WTC11 (cell line): Measurements from ENCODE around the gene APOBEC3C. TPM values are rescaled to one million over a fixed set of nuclear protein-coding genes. Genes with fewer than 3 reads are reported as not detected.

ENCODE experiments used
- ATAC-seq: fragments of 200-7000 bp; cut with Tn5 transposase; 2 replicates; pipeline ENCODE4 v1.10.0; 2021; ENCODE audit warnings: mild to moderate bottlenecking, moderate library complexity
- Bru-seq: library from RNA; stranded (reverse); fragments of 400-500 nt; gene quantifications from one replicate; lab custom pipeline; 2021; lab: Mats Ljungman, UMichigan
- CTCF ChIA-PET: fragments of 300-600 bp; sonication (Branson Sonifier 250); formaldehyde crosslinking; loops from one replicate; lab custom pipeline; 2021; ENCODE audit warnings: antibody characterized with exemption; lab: Charles Lee
- POLR2A ChIA-PET: fragments of 350-600 bp; sonication (Branson Sonifier 250); formaldehyde crosslinking; loops from one replicate; lab custom pipeline; 2021; ENCODE audit warnings: antibody characterized with exemption; lab: Charles Lee
- DNase-seq: peaks from one replicate; pipeline ENCODE4 v3.0.0; 2021; ENCODE audit warnings: low spot score
- H3K27ac Mint-ChIP-seq: 2 replicates; pipeline ENCODE4 v1.8.0; 2021; ENCODE audit warnings: mixed read lengths
- H3K27me3 Mint-ChIP-seq: 2 replicates; pipeline ENCODE4 v1.8.0; 2021; ENCODE audit warnings: low read depth, mild to moderate bottlenecking, moderate library complexity, mixed read lengths
- H3K36me3 Mint-ChIP-seq: 2 replicates; pipeline ENCODE4 v1.8.0; 2021; ENCODE audit warnings: mixed read lengths
- H3K4me1 Mint-ChIP-seq: 2 replicates; pipeline ENCODE4 v1.8.0; 2022; ENCODE audit warnings: mixed read lengths
- H3K4me3 Mint-ChIP-seq: 2 replicates; pipeline ENCODE4 v1.8.0; 2021; ENCODE audit warnings: mild to moderate bottlenecking, moderate library complexity, mixed read lengths
- H3K9me3 Mint-ChIP-seq: 2 replicates; pipeline ENCODE4 v1.8.0; 2021; ENCODE audit warnings: mixed read lengths
- ATF1 ChIP-seq: sonication (generic); formaldehyde crosslinking; IDR thresholded peaks from 2 replicates; pipeline ENCODE4 v1.8.1; 2023; ENCODE audit warnings: mild to moderate bottlenecking, moderate library complexity, missing genetic modification reagents
- FOXP1 ChIP-seq: sonication (generic); formaldehyde crosslinking; IDR thresholded peaks from 2 replicates; pipeline ENCODE4 v1.8.0; 2022; ENCODE audit warnings: missing genetic modification reagents, mild to moderate bottlenecking, moderate library complexity, borderline replicate concordance
- GRHL2 ChIP-seq: fragments of 250-450 bp; sonication (Bioruptor Pico); IDR thresholded peaks from 2 replicates; pipeline ENCODE4 v1.8.0; 2022; ENCODE audit warnings: mild to moderate bottlenecking, moderate library complexity; ENCODE audit not compliant: insufficient replicate concordance, severe bottlenecking
- IRF2 ChIP-seq: sonication (generic); formaldehyde crosslinking; IDR thresholded peaks from 2 replicates; pipeline ENCODE4 v1.8.0; 2022; ENCODE audit warnings: low read depth, missing genetic modification reagents, borderline replicate concordance
- MXD4 ChIP-seq: fragments of 250-450 bp; sonication (Bioruptor Pico); IDR thresholded peaks from 2 replicates; pipeline ENCODE4 v1.8.0; 2021; ENCODE audit warnings: mild to moderate bottlenecking, moderate library complexity, borderline replicate concordance
- NR1H2 ChIP-seq: sonication (generic); formaldehyde crosslinking; IDR thresholded peaks from 2 replicates; pipeline ENCODE4 v1.9.0; 2021; ENCODE audit warnings: mild to moderate bottlenecking, moderate library complexity, missing genetic modification reagents
- NR3C1 ChIP-seq: sonication (generic); formaldehyde crosslinking; conservative IDR thresholded peaks from 2 replicates; pipeline ENCODE4 v1.8.1; 2023; ENCODE audit warnings: low read depth, mild to moderate bottlenecking, missing genetic modification reagents
- OVOL2 ChIP-seq: fragments of 250-450 bp; sonication (Bioruptor Pico); IDR thresholded peaks from 2 replicates; pipeline ENCODE4 v1.9.0; 2021; ENCODE audit warnings: mild to moderate bottlenecking, borderline replicate concordance
- SP1 ChIP-seq: sonication (generic); formaldehyde crosslinking; conservative IDR thresholded peaks from 2 replicates; pipeline ENCODE4 v1.8.1; 2022; ENCODE audit warnings: missing genetic modification reagents
- TEAD1 ChIP-seq: sonication (generic); formaldehyde crosslinking; IDR thresholded peaks from 2 replicates; pipeline ENCODE4 v1.8.0; 2022; ENCODE audit warnings: mild to moderate bottlenecking, missing genetic modification reagents
- TP53 ChIP-seq: sonication (generic); formaldehyde crosslinking; IDR thresholded peaks from 2 replicates; pipeline ENCODE4 v1.8.1; 2023; ENCODE audit warnings: mild to moderate bottlenecking, missing genetic modification reagents
- ZNF121 ChIP-seq: sonication (generic); formaldehyde crosslinking; IDR thresholded peaks from 2 replicates; pipeline ENCODE4 v1.8.0; 2023; ENCODE audit warnings: missing genetic modification reagents
- ZNF423 ChIP-seq: fragments of 250-450 bp; sonication (Bioruptor Pico); IDR thresholded peaks from 2 replicates; pipeline ENCODE4 v2.1.2; 2022; ENCODE audit warnings: mild to moderate bottlenecking, moderate library complexity
- ZNF671 ChIP-seq: fragments of 250-450 bp; sonication (Bioruptor Pico); IDR thresholded peaks from 2 replicates; pipeline ENCODE4 v1.8.0; 2021; ENCODE audit warnings: mild to moderate bottlenecking
- long read RNA-seq, 3 experiments: library from RNA in 1 of 3; library from capped mRNA in 1 of 3; library from polyadenylated mRNA in 1 of 3; unstranded in 2 of 3; stranded (forward) in 1 of 3; transcript quantifications; one replicate each; pipeline ENCODE4 v2.0.0, GENCODE V29; 2021
- total RNA-seq: library from RNA; stranded (reverse); gene quantifications from 3 replicates; pipeline ENCODE4 v1.2.3, GENCODE V29; 2021
- TF ChIP-seq, protein P1 (sequence below): fragments of 250-450 bp; sonication (Bioruptor Pico); IDR thresholded peaks from 2 replicates; pipeline ENCODE4 v1.9.0; 2021; ENCODE audit warnings: mild to moderate bottlenecking
- TF ChIP-seq, protein P2 (sequence below): sonication (generic); formaldehyde crosslinking; IDR thresholded peaks from 2 replicates; pipeline ENCODE4 v1.8.0; 2022; ENCODE audit warnings: missing genetic modification reagents
- TF ChIP-seq, protein P3 (sequence below): fragments of 250-450 bp; sonication (Bioruptor Pico); IDR thresholded peaks from 2 replicates; pipeline ENCODE4 v1.8.0; 2021; ENCODE audit warnings: mild to moderate bottlenecking
- TF ChIP-seq, protein P4 (sequence below): sonication (generic); formaldehyde crosslinking; IDR thresholded peaks from 2 replicates; pipeline ENCODE4 v1.8.1; 2023; ENCODE audit warnings: mild to moderate bottlenecking, missing genetic modification reagents, borderline replicate concordance
- TF ChIP-seq, protein P5 (sequence below): sonication (generic); formaldehyde crosslinking; IDR thresholded peaks from 2 replicates; pipeline ENCODE4 v1.8.1; 2022; ENCODE audit warnings: low read depth, mild to moderate bottlenecking, moderate library complexity, missing genetic modification reagents, borderline replicate concordance

APOBEC3C gene
- total RNA-seq (33.4 to 40.4 TPM (median 39.4 TPM) in 3 replicates), Bru-seq, nascent RNA (percentile 94 among the genes with signal in this experiment)
- long read RNA-seq, experiment 1, transcript APOBEC3C-201 (4 exons, 2,818 nt) = major isoform, 84 of 125 reads
- long read RNA-seq, experiment 1, partial matches to known transcripts = 38 of 125 reads
- long read RNA-seq, experiment 1, other reads (novel, unspliced or antisense) = 1 of 125 reads
- long read RNA-seq, experiment 2, transcript APOBEC3C-201 (4 exons, 2,818 nt) = major isoform, 11 of 33 reads
- long read RNA-seq, experiment 2, partial matches to known transcripts = 22 of 33 reads
- long read RNA-seq, experiment 2, other reads (novel, unspliced or antisense) = 0 of 33 reads
- long read RNA-seq, experiment 3, transcript APOBEC3C-201 (4 exons, 2,818 nt) = major isoform, 64 of 129 reads
- long read RNA-seq, experiment 3, partial matches to known transcripts = 61 of 129 reads
- long read RNA-seq, experiment 3, other reads (novel, unspliced or antisense) = 0 of 129 reads

DNA sequence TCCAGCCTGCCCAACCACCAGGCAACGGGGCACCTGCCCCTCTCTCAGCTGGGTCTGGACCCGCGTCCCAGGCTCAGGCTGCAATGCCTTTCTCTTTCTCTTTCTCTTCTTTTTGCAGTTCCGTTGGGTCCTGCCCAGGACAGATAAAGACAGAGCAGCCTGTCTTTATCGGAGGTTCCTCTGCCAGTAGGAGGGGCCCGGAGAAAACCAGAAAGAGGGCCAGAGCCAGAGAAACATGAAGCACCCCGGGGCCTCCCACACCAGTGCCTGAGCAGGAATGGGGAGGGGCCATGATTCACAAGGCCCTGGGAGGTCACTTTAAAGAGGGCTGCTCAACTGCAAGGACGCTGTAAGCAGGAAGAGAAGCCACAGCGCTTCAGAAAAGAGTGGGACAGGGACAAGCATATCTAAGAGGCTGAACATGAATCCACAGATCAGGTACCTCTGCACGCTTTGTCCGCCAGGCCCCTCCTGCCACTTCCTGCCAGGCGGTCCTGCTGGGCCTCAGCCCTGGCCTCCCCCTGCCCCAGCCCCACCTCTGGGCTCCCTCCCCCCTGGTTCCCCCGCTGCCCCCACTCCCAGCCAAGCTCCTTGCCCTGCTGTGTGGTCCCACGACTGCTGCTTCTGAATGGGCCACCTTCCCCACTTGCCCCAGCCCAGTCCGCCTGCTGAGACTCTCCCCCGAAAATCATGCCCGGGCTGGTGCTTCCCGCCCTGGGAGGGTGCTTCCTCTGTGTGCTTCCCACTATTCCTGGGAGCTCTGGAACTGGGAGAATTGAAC is at the start of gene APOBEC3C:
Gene APOBEC3C (plus strand): TSS at position 316 of the 781 bp plus-strand sequence. CDS start 106 bp downstream, at position 422.
- Mint-ChIP-seq H3K36me3 (0 out of 2 replicates have a peak, but pooled peaks cover 3% of the 10 kb centered on the region), H3K4me1 (peaks cover 60% of the 10 kb centered on the region), H3K27me3 (no peaks in the 10 kb centered on the region), H3K9me3 (no peaks in the 10 kb centered on the region), H3K27ac (peak within 1 kb of the TSS; percentile 96), H3K4me3 (peak within 1 kb of the TSS; percentile 62)
- TF ChIP-seq, protein P1, sequence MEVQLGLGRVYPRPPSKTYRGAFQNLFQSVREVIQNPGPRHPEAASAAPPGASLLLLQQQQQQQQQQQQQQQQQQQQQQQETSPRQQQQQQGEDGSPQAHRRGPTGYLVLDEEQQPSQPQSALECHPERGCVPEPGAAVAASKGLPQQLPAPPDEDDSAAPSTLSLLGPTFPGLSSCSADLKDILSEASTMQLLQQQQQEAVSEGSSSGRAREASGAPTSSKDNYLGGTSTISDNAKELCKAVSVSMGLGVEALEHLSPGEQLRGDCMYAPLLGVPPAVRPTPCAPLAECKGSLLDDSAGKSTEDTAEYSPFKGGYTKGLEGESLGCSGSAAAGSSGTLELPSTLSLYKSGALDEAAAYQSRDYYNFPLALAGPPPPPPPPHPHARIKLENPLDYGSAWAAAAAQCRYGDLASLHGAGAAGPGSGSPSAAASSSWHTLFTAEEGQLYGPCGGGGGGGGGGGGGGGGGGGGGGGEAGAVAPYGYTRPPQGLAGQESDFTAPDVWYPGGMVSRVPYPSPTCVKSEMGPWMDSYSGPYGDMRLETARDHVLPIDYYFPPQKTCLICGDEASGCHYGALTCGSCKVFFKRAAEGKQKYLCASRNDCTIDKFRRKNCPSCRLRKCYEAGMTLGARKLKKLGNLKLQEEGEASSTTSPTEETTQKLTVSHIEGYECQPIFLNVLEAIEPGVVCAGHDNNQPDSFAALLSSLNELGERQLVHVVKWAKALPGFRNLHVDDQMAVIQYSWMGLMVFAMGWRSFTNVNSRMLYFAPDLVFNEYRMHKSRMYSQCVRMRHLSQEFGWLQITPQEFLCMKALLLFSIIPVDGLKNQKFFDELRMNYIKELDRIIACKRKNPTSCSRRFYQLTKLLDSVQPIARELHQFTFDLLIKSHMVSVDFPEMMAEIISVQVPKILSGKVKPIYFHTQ (CRISPR knock-in tag) = no peak
- TF ChIP-seq SP1 (CRISPR knock-in tag) = 0 out of 2 replicates have a peak, but pooled peaks have one; percentile 37
- POLR2A ChIA-PET = interaction anchor here (1.2 kb wide), 1 partner anchor 14 kb away, joined by 3 read pairs; no protein-coding TSS in a partner anchor
- ATAC-seq (peak; percentile 56), DNase-seq (peak; percentile 50)
- CTCF ChIA-PET = interaction anchor here (0.7 to 1.3 kb wide), 4 partner anchors 116 to 297 kb away, joined by 3 to 5 read pairs (median 4); no protein-coding TSS in a partner anchor

DNA sequence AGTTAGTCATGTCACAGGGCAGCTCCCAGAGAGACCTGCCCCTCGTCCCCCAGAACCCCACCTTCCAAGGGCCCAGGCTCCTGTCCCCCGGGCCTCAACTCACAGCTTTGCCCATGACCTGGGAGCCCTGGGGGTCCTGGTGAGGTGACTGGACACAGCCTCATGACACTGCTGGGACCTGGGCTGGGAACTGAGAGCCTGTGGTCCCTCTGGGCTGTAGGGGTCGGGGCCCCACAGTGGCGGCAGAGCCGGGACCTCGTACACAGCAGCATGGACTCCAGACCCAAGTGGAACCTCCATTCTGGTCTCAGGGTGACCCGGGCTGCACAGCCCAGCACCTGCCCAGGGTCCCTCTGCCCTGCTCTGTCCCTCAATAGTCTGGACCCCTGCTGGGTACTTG is 49.8 kb upstream of the APOBEC3C start:
- ChIA-PET CTCF (no interaction called here), POLR2A (no interaction called here)
- Mint-ChIP-seq H3K27me3 (no peaks in the 10 kb centered on the region; the same call in 1 of the 2 replicates), H3K4me1 (peaks cover 5% of the 10 kb centered on the region), H3K36me3 (no peaks in the 10 kb centered on the region), H3K27ac (no peak overlapping the region), H3K9me3 (no peaks in the 10 kb centered on the region), H3K4me3 (no peak overlapping the region)
- ATAC-seq (no peak), DNase-seq (no peak)
- TF ChIP-seq ZNF671 (CRISPR knock-in tag) (no peak), GRHL2 (CRISPR knock-in tag) (no peak), MXD4 (no peak), OVOL2 (CRISPR knock-in tag) (no peak), IRF2 (no peak), TP53 (CRISPR knock-in tag) (no peak), NR1H2 (CRISPR knock-in tag) (no peak), NR3C1 (CRISPR knock-in tag) (no peak), TEAD1 (CRISPR knock-in tag) (no peak), FOXP1 (CRISPR knock-in tag) (no peak), ZNF121 (CRISPR knock-in tag) (no peak), ATF1 (CRISPR knock-in tag) (no peak), ZNF423 (CRISPR knock-in tag) (no peak)
- TF ChIP-seq, protein P2, sequence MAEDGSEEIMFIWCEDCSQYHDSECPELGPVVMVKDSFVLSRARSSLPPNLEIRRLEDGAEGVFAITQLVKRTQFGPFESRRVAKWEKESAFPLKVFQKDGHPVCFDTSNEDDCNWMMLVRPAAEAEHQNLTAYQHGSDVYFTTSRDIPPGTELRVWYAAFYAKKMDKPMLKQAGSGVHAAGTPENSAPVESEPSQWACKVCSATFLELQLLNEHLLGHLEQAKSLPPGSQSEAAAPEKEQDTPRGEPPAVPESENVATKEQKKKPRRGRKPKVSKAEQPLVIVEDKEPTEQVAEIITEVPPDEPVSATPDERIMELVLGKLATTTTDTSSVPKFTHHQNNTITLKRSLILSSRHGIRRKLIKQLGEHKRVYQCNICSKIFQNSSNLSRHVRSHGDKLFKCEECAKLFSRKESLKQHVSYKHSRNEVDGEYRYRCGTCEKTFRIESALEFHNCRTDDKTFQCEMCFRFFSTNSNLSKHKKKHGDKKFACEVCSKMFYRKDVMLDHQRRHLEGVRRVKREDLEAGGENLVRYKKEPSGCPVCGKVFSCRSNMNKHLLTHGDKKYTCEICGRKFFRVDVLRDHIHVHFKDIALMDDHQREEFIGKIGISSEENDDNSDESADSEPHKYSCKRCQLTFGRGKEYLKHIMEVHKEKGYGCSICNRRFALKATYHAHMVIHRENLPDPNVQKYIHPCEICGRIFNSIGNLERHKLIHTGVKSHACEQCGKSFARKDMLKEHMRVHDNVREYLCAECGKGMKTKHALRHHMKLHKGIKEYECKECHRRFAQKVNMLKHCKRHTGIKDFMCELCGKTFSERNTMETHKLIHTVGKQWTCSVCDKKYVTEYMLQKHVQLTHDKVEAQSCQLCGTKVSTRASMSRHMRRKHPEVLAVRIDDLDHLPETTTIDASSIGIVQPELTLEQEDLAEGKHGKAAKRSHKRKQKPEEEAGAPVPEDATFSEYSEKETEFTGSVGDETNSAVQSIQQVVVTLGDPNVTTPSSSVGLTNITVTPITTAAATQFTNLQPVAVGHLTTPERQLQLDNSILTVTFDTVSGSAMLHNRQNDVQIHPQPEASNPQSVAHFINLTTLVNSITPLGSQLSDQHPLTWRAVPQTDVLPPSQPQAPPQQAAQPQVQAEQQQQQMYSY (CRISPR knock-in tag) = no peak
- TF ChIP-seq, protein P3, sequence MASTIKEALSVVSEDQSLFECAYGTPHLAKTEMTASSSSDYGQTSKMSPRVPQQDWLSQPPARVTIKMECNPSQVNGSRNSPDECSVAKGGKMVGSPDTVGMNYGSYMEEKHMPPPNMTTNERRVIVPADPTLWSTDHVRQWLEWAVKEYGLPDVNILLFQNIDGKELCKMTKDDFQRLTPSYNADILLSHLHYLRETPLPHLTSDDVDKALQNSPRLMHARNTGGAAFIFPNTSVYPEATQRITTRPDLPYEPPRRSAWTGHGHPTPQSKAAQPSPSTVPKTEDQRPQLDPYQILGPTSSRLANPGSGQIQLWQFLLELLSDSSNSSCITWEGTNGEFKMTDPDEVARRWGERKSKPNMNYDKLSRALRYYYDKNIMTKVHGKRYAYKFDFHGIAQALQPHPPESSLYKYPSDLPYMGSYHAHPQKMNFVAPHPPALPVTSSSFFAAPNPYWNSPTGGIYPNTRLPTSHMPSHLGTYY (CRISPR knock-in tag) = no peak
- TF ChIP-seq, protein P4, sequence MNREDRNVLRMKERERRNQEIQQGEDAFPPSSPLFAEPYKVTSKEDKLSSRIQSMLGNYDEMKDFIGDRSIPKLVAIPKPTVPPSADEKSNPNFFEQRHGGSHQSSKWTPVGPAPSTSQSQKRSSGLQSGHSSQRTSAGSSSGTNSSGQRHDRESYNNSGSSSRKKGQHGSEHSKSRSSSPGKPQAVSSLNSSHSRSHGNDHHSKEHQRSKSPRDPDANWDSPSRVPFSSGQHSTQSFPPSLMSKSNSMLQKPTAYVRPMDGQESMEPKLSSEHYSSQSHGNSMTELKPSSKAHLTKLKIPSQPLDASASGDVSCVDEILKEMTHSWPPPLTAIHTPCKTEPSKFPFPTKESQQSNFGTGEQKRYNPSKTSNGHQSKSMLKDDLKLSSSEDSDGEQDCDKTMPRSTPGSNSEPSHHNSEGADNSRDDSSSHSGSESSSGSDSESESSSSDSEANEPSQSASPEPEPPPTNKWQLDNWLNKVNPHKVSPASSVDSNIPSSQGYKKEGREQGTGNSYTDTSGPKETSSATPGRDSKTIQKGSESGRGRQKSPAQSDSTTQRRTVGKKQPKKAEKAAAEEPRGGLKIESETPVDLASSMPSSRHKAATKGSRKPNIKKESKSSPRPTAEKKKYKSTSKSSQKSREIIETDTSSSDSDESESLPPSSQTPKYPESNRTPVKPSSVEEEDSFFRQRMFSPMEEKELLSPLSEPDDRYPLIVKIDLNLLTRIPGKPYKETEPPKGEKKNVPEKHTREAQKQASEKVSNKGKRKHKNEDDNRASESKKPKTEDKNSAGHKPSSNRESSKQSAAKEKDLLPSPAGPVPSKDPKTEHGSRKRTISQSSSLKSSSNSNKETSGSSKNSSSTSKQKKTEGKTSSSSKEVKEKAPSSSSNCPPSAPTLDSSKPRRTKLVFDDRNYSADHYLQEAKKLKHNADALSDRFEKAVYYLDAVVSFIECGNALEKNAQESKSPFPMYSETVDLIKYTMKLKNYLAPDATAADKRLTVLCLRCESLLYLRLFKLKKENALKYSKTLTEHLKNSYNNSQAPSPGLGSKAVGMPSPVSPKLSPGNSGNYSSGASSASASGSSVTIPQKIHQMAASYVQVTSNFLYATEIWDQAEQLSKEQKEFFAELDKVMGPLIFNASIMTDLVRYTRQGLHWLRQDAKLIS = no peak
- TF ChIP-seq, protein P5, sequence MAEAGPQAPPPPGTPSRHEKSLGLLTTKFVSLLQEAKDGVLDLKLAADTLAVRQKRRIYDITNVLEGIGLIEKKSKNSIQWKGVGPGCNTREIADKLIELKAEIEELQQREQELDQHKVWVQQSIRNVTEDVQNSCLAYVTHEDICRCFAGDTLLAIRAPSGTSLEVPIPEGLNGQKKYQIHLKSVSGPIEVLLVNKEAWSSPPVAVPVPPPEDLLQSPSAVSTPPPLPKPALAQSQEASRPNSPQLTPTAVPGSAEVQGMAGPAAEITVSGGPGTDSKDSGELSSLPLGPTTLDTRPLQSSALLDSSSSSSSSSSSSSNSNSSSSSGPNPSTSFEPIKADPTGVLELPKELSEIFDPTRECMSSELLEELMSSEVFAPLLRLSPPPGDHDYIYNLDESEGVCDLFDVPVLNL (CRISPR knock-in tag) = no peak
